Hepatic stellate cell (primary cell): Measurements from ENCODE around the gene PDCD11.
"Not testable (repeated sequence)": the region's sequence is repeated elsewhere in the genome, so short reads cannot be mapped to it uniquely, and the experiment has no call there.

Source experiments
- DNase-seq: peaks from one replicate; pipeline ENCODE4 v3.0.0; 2011; ENCODE audit warnings: low spot score

Gene PDCD11

GRCh38 chr10:103416436-103417147, 20.2 kb downstream of the PDCD11 start:
- peak; percentile 41 for DNase-seq

DNA sequence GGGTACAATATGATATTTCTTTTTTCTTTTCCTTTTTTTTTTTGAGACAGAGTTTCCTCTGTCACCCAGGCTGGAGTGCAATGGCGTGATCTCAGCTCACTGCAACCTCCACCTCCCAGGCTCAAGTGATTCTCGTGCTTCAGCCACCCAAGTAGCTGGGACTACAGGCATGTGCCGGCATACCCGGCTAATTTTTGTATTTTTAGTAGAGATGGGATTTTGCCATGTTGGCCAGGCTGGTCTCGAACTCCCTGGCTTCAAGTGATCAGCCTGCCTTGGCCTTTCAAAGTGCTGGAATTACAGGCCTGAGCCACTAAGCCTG, 20.7 kb downstream of the PDCD11 start:
- not testable (repeated sequence) for DNase-seq

DNA sequence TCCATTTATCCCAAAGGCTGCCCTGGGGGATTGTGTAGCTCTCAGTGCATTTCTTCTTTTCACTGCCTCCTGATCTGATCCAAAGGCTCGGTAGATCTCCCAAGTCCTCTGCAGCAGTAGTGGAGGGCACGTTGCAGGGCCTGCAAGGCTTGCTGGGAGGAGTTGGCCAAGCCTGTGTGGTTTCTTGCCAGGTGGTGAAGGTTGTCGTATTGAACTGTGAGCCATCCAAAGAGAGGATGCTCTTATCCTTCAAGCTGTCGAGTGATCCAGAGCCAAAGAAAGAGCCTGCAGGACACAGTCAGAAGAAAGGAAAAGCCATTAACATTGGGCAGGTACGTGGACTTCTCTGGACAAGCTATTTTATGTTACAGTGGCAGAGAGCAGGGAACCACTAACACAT, 21.2 kb downstream of the PDCD11 start:
- no peak for DNase-seq

DNA sequence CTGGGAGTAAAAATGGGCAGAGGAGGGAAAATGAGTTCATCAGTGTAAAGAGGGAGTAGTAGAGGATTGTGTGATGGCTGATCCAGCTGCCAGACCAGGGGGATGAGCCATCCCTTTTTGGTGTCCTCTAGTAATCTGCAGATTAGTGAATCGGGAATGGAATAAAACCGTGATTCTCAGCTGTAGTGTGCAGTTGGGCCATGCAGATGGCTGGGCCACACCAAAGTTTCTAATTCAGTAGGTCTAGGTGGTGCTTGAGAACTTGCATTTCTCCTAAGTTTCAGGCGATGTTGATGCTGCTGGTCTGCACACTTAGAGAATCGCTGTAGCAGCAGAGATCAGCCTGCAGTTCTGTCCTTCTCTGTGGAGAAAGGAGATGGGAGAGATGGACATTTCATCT, 22.7 kb downstream of the PDCD11 start:
- no peak for DNase-seq

DNA sequence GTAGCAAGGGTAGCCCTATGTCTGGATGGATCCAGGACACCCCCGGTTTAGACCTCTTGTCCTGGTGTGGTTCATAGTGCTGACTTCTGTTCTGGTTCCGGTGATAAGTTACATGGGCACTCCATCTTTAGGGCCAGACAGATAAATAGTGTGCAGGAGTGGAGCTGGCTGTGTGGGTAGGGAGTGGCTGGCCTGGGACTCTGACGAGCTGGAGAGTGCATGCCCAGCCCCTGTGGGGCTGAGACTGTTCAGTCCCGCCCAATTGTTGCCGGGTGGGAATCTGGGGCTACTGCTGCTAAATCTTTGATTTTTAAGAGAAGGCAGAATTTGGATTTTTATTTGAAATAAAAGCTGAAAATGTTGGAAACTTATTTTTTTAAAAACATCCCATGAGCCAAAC, 27.3 kb downstream of the PDCD11 start:
- no peak for DNase-seq

GRCh38 chr10:103427866-103428265, 31.4 kb downstream of the PDCD11 start:
- no peak for DNase-seq

DNA sequence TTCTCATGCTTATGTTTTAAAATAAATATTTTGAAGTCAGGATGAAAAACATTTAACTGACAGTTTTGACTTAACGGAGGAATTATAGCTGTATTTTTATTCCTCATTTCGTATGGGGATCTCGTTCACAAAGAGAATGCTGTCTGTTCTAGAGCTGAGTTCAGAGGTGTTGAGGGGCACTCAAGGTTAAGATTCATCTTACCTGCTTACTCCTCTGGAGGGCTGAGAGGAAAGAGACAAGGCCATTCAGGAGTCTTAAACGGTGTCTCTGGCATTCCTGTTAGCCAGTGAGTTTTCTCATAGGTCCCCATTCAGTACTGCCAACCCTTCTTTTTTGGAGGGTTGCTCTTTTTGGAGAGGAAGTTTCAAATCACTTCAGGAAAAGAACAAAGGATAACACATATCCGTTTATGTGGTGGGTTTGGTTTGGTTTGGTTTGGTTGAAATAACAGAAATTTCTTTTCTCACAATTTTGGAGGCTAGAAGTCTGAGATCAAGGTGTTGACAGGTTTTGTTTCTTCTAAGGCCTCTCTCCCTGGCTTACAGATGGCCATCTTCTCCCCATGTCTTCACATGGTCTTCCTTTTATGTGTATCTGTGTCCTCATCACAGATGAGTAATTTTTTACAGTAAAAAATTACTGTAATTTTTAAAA, 32.7 kb downstream of the PDCD11 start:
- DNase-seq = no peak

DNA sequence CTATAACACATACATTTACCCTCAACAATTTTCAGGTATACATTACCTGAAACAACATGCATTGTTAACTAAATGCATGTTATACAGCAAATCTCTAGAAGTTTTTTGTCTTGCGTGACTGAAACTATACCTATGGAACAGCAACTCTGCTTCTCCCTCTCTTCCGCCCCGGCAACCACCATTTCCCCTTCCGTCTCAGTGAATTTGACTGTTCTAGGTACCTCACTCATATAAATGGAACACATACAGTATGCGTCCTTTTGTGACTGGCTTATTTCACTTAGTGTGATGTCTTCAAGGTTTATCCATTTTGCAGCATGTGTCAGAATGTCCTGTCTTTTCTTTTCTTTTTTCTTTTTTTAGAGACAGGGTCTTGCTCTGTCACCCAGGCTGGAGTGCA, 33.2 kb downstream of the PDCD11 start:
- no peak for DNase-seq

DNA sequence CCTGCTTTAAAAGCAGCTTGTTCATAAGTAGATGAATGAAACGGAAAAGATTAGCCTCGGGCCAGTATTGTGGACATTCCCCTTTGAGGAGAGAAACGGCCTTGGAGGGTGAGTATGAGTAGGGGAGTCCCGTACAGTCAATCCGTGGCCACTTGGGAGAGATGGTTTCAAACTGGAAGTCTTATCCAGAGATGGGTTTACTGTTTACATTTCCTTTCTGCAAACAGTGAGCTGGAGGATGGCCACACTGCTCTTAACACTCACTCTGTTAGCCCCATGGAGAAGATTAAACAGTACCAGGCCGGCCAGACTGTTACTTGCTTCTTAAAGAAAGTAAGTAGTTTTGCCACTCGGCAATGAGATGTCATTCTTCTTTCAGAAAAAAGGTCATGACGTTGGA, 35.5 kb downstream of the PDCD11 start:
- DNase-seq = no peak

DNA sequence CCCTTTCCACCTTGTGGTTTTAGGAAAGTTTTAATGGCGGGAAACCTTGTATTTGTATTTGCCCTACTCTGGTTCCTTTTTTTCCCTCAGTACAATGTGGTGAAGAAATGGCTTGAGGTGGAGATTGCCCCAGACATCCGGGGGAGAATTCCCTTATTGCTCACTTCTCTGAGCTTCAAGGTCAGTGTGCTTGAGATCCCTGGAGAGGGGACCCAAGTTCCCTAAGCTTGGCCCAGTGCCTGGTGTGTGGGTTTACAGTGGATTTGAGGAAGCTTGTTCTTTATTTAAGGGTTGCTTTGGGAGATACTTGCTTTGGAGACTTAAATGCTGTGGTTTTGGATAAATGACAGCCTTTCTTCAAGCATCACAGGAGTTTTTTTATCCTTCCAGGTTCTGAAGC, 37.4 kb downstream of the PDCD11 start:
- DNase-seq = no peak

GRCh38 chr10:103439776-103440175, 43.4 kb downstream of the PDCD11 start:
- DNase-seq = no peak

- DNase-seq = no peak
These were observed 44.0 kb downstream of the PDCD11 start for GRCh38 chr10:103440416-103440815.

GRCh38 chr10:103441206-103441605, 44.8 kb downstream of the PDCD11 start:
- DNase-seq = no peak

DNA sequence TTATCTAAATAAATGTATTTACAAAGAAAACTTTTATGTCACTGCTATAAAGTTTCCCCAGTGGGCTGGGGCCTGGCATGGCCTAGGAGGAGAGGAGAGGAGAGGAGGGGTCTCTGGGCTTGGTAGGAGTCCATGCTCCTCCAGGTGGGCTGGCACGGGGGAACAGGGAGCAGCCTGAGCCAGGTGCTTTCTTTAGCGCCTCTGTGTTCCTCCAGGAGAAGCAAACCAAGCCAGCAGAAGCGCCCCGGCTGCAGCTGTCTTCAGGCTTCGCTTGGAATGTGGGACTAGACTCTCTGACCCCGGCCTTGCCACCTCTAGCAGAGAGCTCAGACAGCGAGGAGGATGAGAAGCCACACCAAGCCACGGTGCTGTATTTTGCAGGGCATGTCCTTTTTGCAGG, 45.2 kb downstream of the PDCD11 start:
- DNase-seq = no peak

DNA sequence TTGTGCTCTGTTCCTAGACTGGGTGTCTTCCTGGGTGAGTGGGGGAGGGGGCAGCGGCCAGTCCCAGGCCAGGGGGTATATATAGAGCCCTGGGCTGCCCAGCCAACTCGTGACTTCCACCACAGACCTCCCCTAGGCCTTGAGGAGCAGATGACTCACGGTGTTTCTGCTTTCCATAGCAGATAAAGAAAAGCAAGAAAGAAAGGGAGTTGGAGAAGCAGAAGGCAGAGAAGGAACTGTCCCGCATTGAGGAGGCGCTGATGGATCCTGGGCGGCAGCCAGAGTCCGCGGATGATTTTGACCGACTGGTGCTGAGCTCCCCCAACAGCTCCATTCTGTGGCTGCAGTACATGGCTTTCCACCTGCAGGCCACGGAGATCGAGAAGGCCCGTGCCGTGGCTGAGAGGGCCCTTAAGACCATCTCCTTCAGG, 45.6 kb downstream of the PDCD11 start:
- DNase-seq = peak; percentile 90

DNA sequence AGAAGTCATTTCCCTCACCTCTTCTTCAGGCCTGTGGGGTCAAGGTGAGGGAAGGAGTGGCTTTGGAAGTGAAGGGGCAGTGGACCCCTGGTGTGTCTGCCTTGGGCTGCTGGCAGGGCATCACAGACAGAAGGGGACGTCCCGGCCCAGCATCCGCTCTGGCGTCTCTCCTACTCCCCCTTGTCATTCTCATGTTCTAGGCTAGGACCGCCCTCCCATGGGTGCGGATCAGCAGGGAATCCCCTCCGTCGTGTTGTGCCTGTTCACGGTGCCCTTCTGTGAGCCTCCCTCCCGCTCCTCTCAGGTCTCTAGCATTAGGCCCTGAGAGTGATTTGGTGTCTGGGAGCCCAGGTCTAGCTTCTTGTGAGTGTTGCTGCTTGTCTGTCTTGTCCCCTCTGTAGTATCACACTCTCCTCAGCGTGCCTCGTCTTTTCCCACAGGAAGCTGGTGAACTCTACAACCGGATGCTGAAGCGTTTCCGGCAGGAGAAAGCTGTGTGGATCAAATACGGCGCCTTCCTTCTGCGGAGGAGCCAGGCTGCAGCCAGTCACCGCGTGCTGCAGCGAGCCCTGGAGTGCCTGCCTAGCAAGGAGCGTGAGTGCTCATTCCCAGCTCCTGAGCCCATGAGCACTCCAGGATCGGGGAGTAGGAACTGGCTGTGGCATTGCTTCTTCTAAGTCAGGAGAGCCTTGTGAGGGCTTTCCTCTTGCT, 47.2 kb downstream of the PDCD11 start:
- no peak for DNase-seq

GRCh38 chr10:103444478-103444877, 48.1 kb downstream of the PDCD11 start:
- DNase-seq = no peak

- DNase-seq = no peak
These were observed 48.9 kb downstream of the PDCD11 start for GRCh38 chr10:103445366-103445765.

GRCh38 chr10:103445767-103446567, 49.5 kb downstream of the PDCD11 start:
- peak; percentile 82 for DNase-seq

- no peak for DNase-seq
These were observed 50.8 kb downstream of the PDCD11 start for GRCh38 chr10:103447187-103447586.

GRCh38 chr10:103448746-103449145, 52.3 kb downstream of the PDCD11 start:
- peak; percentile 96 for DNase-seq
